SK-N-SH treated with all-trans-retinoic acid at 6 μM for 48 hours (cell line): ENCODE measurements around the gene SCD5.

Experiments used
- ARNTL ChIP-seq: fragments of 450-650 bp; formaldehyde crosslinking; IDR thresholded peaks from 2 replicates; pipeline ENCODE4 v1.5.0; 2020; ENCODE audit warnings: low read depth, mild to moderate bottlenecking, moderate library complexity, borderline replicate concordance
- CREB5 ChIP-seq: fragments of 250-450 bp; sonication (Bioruptor Pico); IDR thresholded peaks from 2 replicates; pipeline ENCODE4 v1.5.1; 2020; ENCODE audit warnings: low read depth, mild to moderate bottlenecking, moderate library complexity
- CSDC2 ChIP-seq: fragments of 250-450 bp; sonication (Bioruptor Pico); IDR thresholded peaks from 2 replicates; pipeline ENCODE4 v1.5.0; 2020; ENCODE audit warnings: mild to moderate bottlenecking, moderate library complexity
- CSRNP3 ChIP-seq: fragments of 250-450 bp; sonication (Bioruptor Pico); IDR thresholded peaks from 2 replicates; pipeline ENCODE4 v1.5.1; 2021; ENCODE audit warnings: mild to moderate bottlenecking, moderate library complexity
- GLIS3 ChIP-seq: fragments of 250-450 bp; sonication (Bioruptor Pico); IDR thresholded peaks from 2 replicates; pipeline ENCODE4 v1.5.0; 2020; ENCODE audit warnings: mild to moderate bottlenecking, moderate library complexity
- OSR1 ChIP-seq: fragments of 250-450 bp; sonication (Bioruptor Pico); IDR thresholded peaks from 2 replicates; pipeline ENCODE4 v1.8.0; 2022; ENCODE audit warnings: moderate library complexity, mild to moderate bottlenecking, inconsistent platforms
- PATZ1 ChIP-seq: fragments of 250-450 bp; sonication (Bioruptor Pico); IDR thresholded peaks from 2 replicates; pipeline ENCODE4 v1.8.0; 2020; ENCODE audit warnings: mild to moderate bottlenecking, moderate library complexity, borderline replicate concordance
- RARB ChIP-seq: fragments of 250-450 bp; sonication (Bioruptor Pico); IDR thresholded peaks from 2 replicates; pipeline ENCODE4 v1.8.0; 2021; ENCODE audit warnings: mild to moderate bottlenecking, moderate library complexity
- TCF4 ChIP-seq: fragments of 250-450 bp; sonication (Bioruptor Pico); IDR thresholded peaks from 2 replicates; pipeline ENCODE4 v1.8.0; 2021; ENCODE audit warnings: mild to moderate bottlenecking, moderate library complexity, borderline replicate concordance
- ZC3H10 ChIP-seq: fragments of 250-450 bp; sonication (Bioruptor Pico); IDR thresholded peaks from 2 replicates; pipeline ENCODE4 v1.5.1; 2021; ENCODE audit warnings: mild to moderate bottlenecking, moderate library complexity
- ZFP3 ChIP-seq: fragments of 250-450 bp; sonication (Bioruptor Pico); IDR thresholded peaks from 2 replicates; pipeline ENCODE4 v1.5.0; 2020; ENCODE audit warnings: mild to moderate bottlenecking, moderate library complexity
- ZFP30 ChIP-seq: fragments of 450-650 bp; formaldehyde crosslinking; IDR thresholded peaks from 2 replicates; pipeline ENCODE4 v1.5.0; 2022; ENCODE audit warnings: mild to moderate bottlenecking, moderate library complexity
- ZNF565 ChIP-seq: fragments of 450-650 bp; formaldehyde crosslinking; conservative IDR thresholded peaks from 2 replicates; pipeline ENCODE4 v1.5.0; 2020; ENCODE audit warnings: low read depth, mild to moderate bottlenecking, moderate library complexity

GRCh38 chr4:82620126-82620735 lies 178.4 kb downstream of the SCD5 start:
- TF ChIP-seq PATZ1 (CRISPR knock-in tag) (no peak), ZFP3 (no peak), GLIS3 (CRISPR knock-in tag) (no peak), ARNTL (CRISPR knock-in tag) (no peak), RARB (no peak), TCF4 (CRISPR knock-in tag) (no peak), CREB5 (CRISPR knock-in tag) (no peak), CSRNP3 (CRISPR knock-in tag) (no peak), OSR1 (no peak), ZNF565 (no peak), ZFP30 (no peak), ZC3H10 (CRISPR knock-in tag) (no peak), CSDC2 (CRISPR knock-in tag) (no peak)
